HepG2 (cell line): ENCODE results near the gene EFL1. TPM values are rescaled to one million over a fixed set of nuclear protein-coding genes. Genes with fewer than 3 reads are reported as not detected.

Experiments used
- ATAC-seq: fragments of 200-7000 bp; cut with Tn5 transposase; 3 replicates; pipeline ENCODE4 v1.9.1; 2020; ENCODE audit warnings: mild to moderate bottlenecking, moderate library complexity
- BruUV-seq: library from RNA; stranded (reverse); fragments of 400-500 nt; replicated peaks from 2 replicates; lab custom pipeline; 2021; lab: Mats Ljungman, UMichigan
- CTCF ChIA-PET: fragments of 300-600 bp; formaldehyde crosslinking; extraction: SDS; loops from one replicate; lab custom pipeline; 2021; ENCODE audit warnings: low total read pairs, inconsistent platforms, low intra/inter-chr PET ratio; lab: Yijun Ruan, JAX
- POLR2A ChIA-PET: fragments of 350-600 bp; sonication (Branson Sonifier 250); formaldehyde crosslinking; loops from one replicate; lab custom pipeline; 2020; ENCODE audit warnings: antibody characterized with exemption, inconsistent platforms; lab: Yijun Ruan, JAX
- DNase-seq: peaks from one replicate; pipeline ENCODE4 v3.0.0-alpha.2; 2015; ENCODE audit warnings: low spot score
- FAIRE-seq: peaks from 3 replicates; lab custom pipeline; 2011; peaks lifted over from hg19 to GRCh38; lab: Jason Lieb, UNC
- H2AFZ ChIP-seq: one replicate; pipeline ENCODE4 v1.6.1; 2011; ENCODE audit warnings: low read length, inconsistent platforms
- H3K27ac ChIP-seq: fragments of 300-600 bp; 3 replicates; pipeline ENCODE4 v1.8.0; 2011; ENCODE audit warnings: mixed run types, mild to moderate bottlenecking, mixed read lengths, low read length, inconsistent platforms; ENCODE audit not compliant: insufficient read depth; ENCODE audit errors: extremely low read length
- H3K27me3 ChIP-seq, 2 experiments: fragments of 200-600 bp in 1 of 2; 2 replicates in 1 of 2; 3 replicates in 1 of 2; pipeline versions ENCODE4 v1.6.0 to v1.8.0; 2011; ENCODE audit warnings: low read length in 2 of 2, mild to moderate bottlenecking in 2 of 2, moderate library complexity in 2 of 2, inconsistent platforms in 1 of 2; ENCODE audit not compliant: insufficient read depth in 2 of 2, control insufficient read depth in 1 of 2
- H3K36me3 ChIP-seq, 2 experiments: fragments of 200-600 bp in 1 of 2; replicated peaks in 1 of 2; 2 replicates in 1 of 2; 3 replicates in 1 of 2; pipeline versions ENCODE4 v1.5.1 to v1.8.0; 2011; ENCODE audit warnings: low read length in 2 of 2, inconsistent platforms in 1 of 2; ENCODE audit not compliant: insufficient read depth in 2 of 2, control insufficient read depth in 1 of 2
- H3K4me1 ChIP-seq: 2 replicates; pipeline ENCODE4 v1.5.1; 2012; ENCODE audit warnings: low read length, inconsistent platforms; ENCODE audit not compliant: insufficient read depth
- H3K4me2 ChIP-seq: 2 replicates; pipeline ENCODE4 v1.6.0; 2011; ENCODE audit warnings: low read depth, low read length, inconsistent platforms
- H3K4me3 ChIP-seq, 3 experiments: fragments of 200-600 bp in 1 of 3; sonication (generic), shearing (Covaris generic) in 1 of 3; replicated peaks in 1 of 3; 2 replicates each; pipeline ENCODE4 v1.5.1; 2011 to 2016; ENCODE audit warnings: low read length in 3 of 3, inconsistent platforms in 2 of 3, low read depth in 2 of 3, mild to moderate bottlenecking in 2 of 3, control low read depth in 1 of 3, mixed read lengths in 1 of 3; ENCODE audit not compliant: insufficient read depth in 1 of 3
- H3K79me2 ChIP-seq: one replicate; pipeline ENCODE4 v1.6.1; 2011; ENCODE audit warnings: low read length, inconsistent platforms; ENCODE audit not compliant: insufficient read depth
- H3K9ac ChIP-seq: 2 replicates; pipeline ENCODE4 v1.6.0; 2011; ENCODE audit warnings: mild to moderate bottlenecking, low read depth, low read length, inconsistent platforms; ENCODE audit not compliant: insufficient read depth
- H3K9me3 ChIP-seq: 2 replicates; pipeline ENCODE4 v1.5.1; 2012; ENCODE audit warnings: mild to moderate bottlenecking, low read length
- H4K20me1 ChIP-seq: 2 replicates; pipeline ENCODE4 v1.6.0; 2011; ENCODE audit warnings: inconsistent platforms, mild to moderate bottlenecking, low read length, moderate library complexity; ENCODE audit not compliant: insufficient read depth
- ARID3A ChIP-seq: IDR thresholded peaks from 2 replicates; pipeline ENCODE4 v1.6.1; 2012; ENCODE audit warnings: low read depth, low read length, improper control_type of control experiment
- ATF6 ChIP-seq: sonication (generic); formaldehyde crosslinking; conservative IDR thresholded peaks from 2 replicates; pipeline ENCODE4 v1.4.0; 2020; ENCODE audit warnings: missing genetic modification reagents
- CTCF ChIP-seq: sonication (generic); formaldehyde crosslinking; IDR thresholded peaks from 2 replicates; pipeline ENCODE4 v1.5.0; 2020; ENCODE audit warnings: mild to moderate bottlenecking, missing genetic modification reagents, moderate library complexity
- DZIP1 ChIP-seq: sonication (generic); formaldehyde crosslinking; IDR thresholded peaks from 2 replicates; pipeline ENCODE4 v1.5.0; 2020; ENCODE audit warnings: mild to moderate bottlenecking, missing genetic modification reagents
- HCFC1 ChIP-seq: fragments of 150-350 bp; IDR thresholded peaks from 2 replicates; pipeline ENCODE4 v1.6.1; 2014; ENCODE audit warnings: low read depth, low read length
- MEIS1 ChIP-seq: sonication (generic); formaldehyde crosslinking; IDR thresholded peaks from 2 replicates; pipeline ENCODE4 v1.9.0; 2021; ENCODE audit warnings: mild to moderate bottlenecking, missing genetic modification reagents, moderate library complexity, borderline replicate concordance
- NFKBIZ ChIP-seq: IDR thresholded peaks from 2 replicates; pipeline ENCODE4 v1.6.1; 2018; ENCODE audit warnings: missing genetic modification reagents, missing compliant biosample characterization
- NFRKB ChIP-seq: fragments of 450-650 bp; IDR thresholded peaks from 2 replicates; pipeline ENCODE4 v1.6.1; 2017
- POLR2AphosphoS2 ChIP-seq: IDR thresholded peaks from 2 replicates; pipeline ENCODE4 v1.6.1; 2011; ENCODE audit warnings: low read depth, low read length, improper control_type of control experiment
- RELA ChIP-seq: sonication (generic); formaldehyde crosslinking; IDR thresholded peaks from 2 replicates; pipeline ENCODE4 v1.4.0; 2020; ENCODE audit warnings: missing genetic modification reagents
- SMAD9 ChIP-seq: sonication (generic); formaldehyde crosslinking; IDR thresholded peaks from 2 replicates; pipeline ENCODE4 v1.5.1; 2020; ENCODE audit warnings: mild to moderate bottlenecking, missing genetic modification reagents
- SNAPC5 ChIP-seq: sonication (generic); formaldehyde crosslinking; IDR thresholded peaks from 2 replicates; pipeline ENCODE4 v1.8.1; 2023; ENCODE audit warnings: mild to moderate bottlenecking, missing genetic modification reagents, borderline replicate concordance
- ZFP41 ChIP-seq: sonication (generic); formaldehyde crosslinking; IDR thresholded peaks from 2 replicates; pipeline ENCODE4 v1.4.0; 2020; ENCODE audit warnings: mild to moderate bottlenecking, missing genetic modification reagents, borderline replicate concordance
- ZKSCAN1 ChIP-seq: fragments of 150-350 bp; IDR thresholded peaks from 2 replicates; pipeline ENCODE4 v1.6.1; 2014; ENCODE audit warnings: low read length
- WGBS: methylation state at CpG from one replicate; pipeline ENCODE4 v1.1.6; 2017; ENCODE audit warnings: low lambda C conversion rate; 5-methylcytosine and 5-hydroxymethylcytosine counted together
- in situ Hi-C: cut with HindIII; loops from 2 replicates; pipeline ENCODE4 v1.10.0; 2017; ENCODE audit warnings: low pct_unique_long_range_greater_than_20kb; ENCODE audit not compliant: extremely low pct_ligation_motif_present
- intact Hi-C: fragments of 100-400 bp; cut with micrococcal nuclease; formaldehyde crosslinking; loops from one replicate; pipeline ENCODE4 v1.10.0; 2022; ENCODE audit not compliant: unreplicated experiment
- polyA plus RNA-seq, 8 experiments: library from polyadenylated mRNA; depleted of rRNA in 3 of 8; stranded (reverse) in 7 of 8; unstranded in 1 of 8; fragments of >200 nt; fragmentation: Illumina TruSeq in 4 of 8; extraction: Trizol in 4 of 8; gene quantifications; 2 replicates each; pipeline versions ENCODE4 v1.2.1 to v1.2.3, GENCODE V29; 2011 to 2016; ENCODE audit warnings: low read depth in 4 of 8, missing spikeins in 1 of 8, mixed read lengths in 1 of 8; ENCODE audit not compliant: insufficient read depth in 1 of 8
- total RNA-seq, 5 experiments: library from RNA; depleted of rRNA; stranded (reverse); fragments of >200 nt; fragmentation: Illumina TruSeq; extraction: Trizol; gene quantifications; 2 replicates each; pipeline ENCODE4 v1.2.3, GENCODE V29; 2016; ENCODE audit warnings: low read depth in 1 of 5
- TF ChIP-seq, protein P1 (sequence below): IDR thresholded peaks from 2 replicates; pipeline ENCODE4 v1.6.1; 2016; ENCODE audit warnings: missing biosample characterization, missing genetic modification reagents, low read depth

The EFL1 gene
- total and polyA plus RNA-seq, 2 of the 13 experiments (the other 11 are each of a cell fraction or from before 2014, with no cell fraction given) = 6.4 to 12.0 TPM

DNA sequence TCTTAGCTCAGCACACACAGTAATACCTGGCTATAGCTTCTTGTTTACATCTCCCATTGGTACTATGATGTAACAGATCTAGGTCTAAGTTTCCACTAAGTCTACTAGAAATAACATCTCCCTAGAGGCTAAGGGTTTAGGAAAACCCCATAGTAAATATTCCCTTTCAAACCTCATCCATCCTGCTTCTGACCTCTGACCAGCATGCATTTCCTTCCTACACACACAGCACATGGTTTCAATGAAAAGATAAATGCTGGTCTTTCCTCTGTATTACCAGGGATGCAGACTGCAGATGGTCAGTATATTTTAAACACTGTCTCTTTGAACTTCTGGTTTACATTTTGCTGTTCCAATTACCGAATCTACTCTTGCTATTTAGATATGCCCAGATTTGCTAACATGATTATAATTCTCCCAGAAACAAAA lies 96.6 kb downstream of the EFL1 start:
- Histone ChIP-seq H3K4me1 (no peaks in the 10 kb centered on the region), H3K27ac (no peak overlapping the region), H4K20me1 (no peaks in the 10 kb centered on the region), H3K9ac (no peak overlapping the region), H3K27me3 (no peaks in the 10 kb centered on the region), H3K9me3 (no peaks in the 10 kb centered on the region), H3K4me2 (no peak overlapping the region), H3K4me3 (no peak overlapping the region), H3K36me3 (peaks cover 5 to 13% of the 10 kb centered on the region in 2 experiments; a peak in 2 of 5 replicates), H2AFZ (no peak overlapping the region), H3K79me2 (no peaks in the 10 kb centered on the region)
- POLR2A ChIA-PET = no interaction called here
- no peak for ATAC-seq
- DNase-seq = no peak
- 97% methylated on average over 1 of the region's 1 CpG for WGBS
- CTCF ChIA-PET = no interaction called here
- intact Hi-C loops = no loop called here
- no peak for FAIRE-seq
- BruUV-seq = no TSS peak
- in situ Hi-C loops = no loop called here
- no peak for TF ChIP-seq CTCF (CRISPR knock-in tag)
- TF ChIP-seq SNAPC5 (CRISPR knock-in tag) = no peak
- no peak for TF ChIP-seq ATF6 (CRISPR knock-in tag)
- TF ChIP-seq ZKSCAN1 = no peak
- no peak for TF ChIP-seq HCFC1
- TF ChIP-seq ZFP41 (CRISPR knock-in tag) = no peak
- TF ChIP-seq NFRKB = no peak
- TF ChIP-seq DZIP1 (CRISPR knock-in tag) = no peak
- TF ChIP-seq NFKBIZ = no peak
- TF ChIP-seq, protein P1, sequence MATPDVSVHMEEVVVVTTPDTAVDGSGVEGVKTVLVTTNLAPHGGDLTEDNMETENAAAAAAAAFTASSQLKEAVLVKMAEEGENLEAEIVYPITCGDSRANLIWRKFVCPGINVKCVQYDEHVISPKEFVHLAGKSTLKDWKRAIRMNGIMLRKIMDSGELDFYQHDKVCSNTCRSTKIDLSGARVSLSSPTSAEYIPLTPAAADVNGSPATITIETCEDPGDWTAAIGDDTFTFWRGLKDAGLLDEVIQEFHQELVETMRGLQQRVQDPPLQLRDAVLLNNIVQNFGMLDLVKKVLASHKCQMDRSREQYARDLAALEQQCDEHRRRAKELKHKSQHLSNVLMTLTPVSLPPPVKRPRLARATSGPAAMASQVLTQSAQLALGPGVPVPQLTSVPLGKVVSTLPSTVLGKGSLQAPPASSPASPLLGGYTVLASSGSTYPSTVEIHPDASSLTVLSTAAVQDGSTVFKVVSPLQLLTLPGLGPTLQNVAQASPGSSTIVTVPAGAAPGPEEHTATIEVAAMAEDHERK (CRISPR knock-in tag) = no peak
- TF ChIP-seq RELA (CRISPR knock-in tag) = no peak
- no peak for TF ChIP-seq POLR2AphosphoS2
- no peak for TF ChIP-seq MEIS1 (CRISPR knock-in tag)
- no peak for TF ChIP-seq ARID3A
- TF ChIP-seq SMAD9 (CRISPR knock-in tag) = no peak
